HG03378 (cell line): ENCODE measurements around the gene PSMD12.
"Not testable (repeated sequence)": the region's sequence is repeated elsewhere in the genome, so short reads cannot be mapped to it uniquely, and the experiment has no call there.

Experiments
- ATAC-seq: cut with Tn5 transposase; IDR thresholded peaks from one replicate; pipeline ENCODE4 v1.9.1; 2021; ENCODE audit warnings: mild to moderate bottlenecking, moderate library complexity; ENCODE audit not compliant: unreplicated experiment

The PSMD12 gene

DNA sequence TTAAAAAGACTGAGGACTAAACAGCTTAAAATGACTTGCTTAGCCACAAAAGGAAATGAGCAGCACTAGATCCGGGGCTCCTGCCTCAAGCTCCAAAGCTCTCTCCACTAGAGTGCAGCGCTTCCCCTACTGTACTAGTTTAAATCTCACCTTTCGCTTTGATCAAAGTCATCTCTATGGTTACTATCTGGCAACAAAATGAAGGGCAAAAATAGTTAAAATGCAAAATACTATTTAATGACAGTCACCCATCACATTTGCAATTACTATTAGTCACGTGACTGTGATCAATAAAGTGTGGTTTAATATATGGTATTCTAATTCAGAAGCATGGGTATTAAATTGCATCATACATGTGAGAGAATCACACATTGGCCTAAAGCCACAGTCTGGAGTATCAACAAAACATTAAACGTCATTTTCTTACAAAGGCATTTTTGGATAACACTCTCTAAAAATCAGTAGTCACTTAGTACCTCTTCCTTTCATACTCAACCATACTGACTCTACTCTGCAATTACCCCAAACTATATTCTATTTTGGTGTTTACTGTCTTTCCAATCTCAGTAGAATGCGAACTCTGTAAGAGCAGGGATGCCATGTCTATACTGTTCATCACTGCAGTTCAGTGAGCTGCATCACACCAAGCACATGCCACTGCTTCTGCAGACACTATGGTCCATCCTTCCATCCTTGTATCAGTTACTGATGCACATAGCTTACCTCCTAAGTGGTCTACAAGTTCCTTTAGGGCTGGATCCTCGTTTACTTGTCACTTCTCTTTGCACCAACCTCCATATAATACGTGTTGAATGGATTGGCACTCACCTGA is 6.2 kb downstream of the PSMD12 start:
- no peak for ATAC-seq

DNA sequence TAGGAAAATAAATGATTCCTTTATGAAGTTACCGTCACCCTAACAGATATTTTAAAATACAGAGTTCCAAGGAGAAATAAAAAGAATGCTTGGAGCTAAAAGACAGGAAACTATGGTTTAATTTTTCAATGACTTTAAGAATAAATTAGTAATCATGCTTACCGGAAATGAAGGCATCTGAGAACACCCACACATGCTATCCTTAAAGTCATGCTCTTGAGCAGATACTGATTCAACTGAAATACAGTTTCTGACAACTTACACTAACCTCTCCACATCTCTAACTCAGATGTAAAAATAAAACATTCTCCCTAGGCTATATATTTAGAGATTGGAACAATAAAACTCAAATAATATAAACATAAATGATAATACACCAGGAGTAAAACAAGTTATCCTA is 7.8 kb downstream of the PSMD12 start:
- no peak for ATAC-seq

DNA sequence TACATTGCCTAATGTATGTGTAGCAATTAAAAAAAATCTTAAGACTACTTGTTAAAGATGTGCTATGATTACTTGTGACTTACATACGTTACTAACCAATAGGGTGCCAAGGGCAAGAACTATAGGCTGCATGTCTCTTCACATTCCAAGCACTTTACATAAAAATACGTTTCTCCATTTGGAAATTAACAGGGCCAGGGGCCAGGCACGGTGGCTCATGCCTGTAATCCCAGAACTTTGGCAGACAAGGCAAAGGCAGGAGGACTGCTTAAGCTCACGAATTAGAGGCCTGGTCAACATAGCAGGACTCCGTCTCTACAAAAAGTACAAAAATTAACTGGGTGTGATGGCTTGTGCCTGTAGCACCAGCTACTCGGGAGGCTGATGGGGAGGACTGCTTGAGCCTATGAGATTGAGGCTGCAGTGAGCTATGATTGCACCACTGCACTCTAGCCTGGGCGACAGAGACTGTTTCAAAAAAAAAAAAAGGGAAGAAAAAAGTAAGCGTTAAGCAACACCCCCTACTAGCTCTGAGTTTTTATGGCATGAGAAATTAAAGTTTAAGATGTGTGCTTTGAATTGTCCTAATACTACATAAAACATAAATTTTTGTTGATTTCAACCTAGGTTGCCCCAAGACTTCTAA is 12.3 kb downstream of the PSMD12 start:
- no peak for ATAC-seq

DNA sequence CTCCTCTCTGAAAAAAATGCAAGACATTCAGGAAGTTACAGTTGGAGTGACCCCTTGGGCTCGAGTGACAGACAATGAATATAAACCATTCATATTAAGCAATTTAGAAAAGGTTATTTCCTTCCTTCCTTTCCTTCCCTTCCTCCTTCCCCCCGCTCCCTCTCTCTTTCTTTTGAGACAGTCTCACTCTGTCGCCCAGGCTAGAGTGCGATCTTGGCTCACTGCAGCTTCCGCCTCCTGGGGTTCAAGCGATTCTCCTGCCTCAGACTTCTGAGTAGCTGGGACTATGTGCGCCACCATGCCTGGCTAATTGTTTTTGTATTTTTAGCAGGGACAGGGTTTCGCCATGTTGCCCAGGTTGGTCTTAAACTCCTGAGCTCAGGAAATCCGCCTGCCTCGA is 13.2 kb downstream of the PSMD12 start:
- ATAC-seq: no peak

DNA sequence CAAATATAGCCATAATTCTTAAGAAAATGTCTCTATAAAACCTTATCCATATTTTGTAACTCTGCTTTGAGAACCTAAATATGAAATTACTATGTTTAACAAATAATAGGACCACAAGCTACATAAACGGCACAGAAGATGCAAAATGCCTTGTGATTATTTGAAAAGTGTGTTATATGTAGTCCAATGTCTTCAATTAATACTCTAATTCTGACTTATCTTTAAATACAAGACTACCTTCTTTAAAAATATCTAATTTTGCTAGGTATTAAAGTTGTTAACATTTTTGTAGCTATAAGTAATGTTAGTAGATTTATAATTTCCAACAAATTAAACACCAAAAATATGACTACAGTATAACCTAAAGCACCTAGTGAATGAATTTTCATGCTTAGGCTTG is 17.0 kb downstream of the PSMD12 start:
- no peak for ATAC-seq

DNA sequence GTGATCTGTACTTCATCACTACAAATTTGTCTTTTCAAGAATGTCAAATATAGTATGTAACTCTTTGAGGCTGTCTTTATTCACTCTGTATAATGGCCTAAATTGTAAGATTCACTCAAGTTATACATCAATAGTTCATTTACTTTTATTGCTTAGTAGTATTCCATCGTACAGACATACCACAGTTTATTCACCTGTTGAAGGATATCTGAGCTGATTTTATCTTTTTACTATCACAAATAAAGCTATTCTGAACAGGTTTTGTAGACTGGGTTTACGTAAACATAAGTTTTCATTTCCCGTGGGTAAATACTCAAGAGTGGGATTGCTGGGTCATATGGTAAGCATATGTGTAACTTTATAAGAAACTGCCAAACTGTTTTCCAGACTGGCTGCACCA is 18.6 kb downstream of the PSMD12 start:
- no peak for ATAC-seq

DNA sequence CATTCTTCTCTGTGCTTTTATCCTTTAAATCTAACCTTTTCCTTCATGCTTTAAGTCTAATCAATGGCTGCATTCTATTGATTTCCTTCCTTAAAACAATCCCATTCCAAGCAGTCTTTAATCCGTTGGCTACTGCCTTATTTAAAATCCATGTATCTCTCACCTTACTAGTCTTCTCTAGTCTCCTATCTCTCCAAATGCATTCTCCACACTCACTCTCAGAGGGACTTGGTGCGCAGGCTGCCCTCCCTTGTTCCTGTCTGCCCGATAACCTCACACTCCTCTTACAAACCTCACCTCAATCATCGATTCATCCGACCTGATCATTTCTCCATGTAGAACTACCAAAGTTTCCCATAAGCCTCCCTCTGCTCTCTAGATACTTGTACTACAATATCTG is 23.1 kb downstream of the PSMD12 start:
- no peak for ATAC-seq

DNA sequence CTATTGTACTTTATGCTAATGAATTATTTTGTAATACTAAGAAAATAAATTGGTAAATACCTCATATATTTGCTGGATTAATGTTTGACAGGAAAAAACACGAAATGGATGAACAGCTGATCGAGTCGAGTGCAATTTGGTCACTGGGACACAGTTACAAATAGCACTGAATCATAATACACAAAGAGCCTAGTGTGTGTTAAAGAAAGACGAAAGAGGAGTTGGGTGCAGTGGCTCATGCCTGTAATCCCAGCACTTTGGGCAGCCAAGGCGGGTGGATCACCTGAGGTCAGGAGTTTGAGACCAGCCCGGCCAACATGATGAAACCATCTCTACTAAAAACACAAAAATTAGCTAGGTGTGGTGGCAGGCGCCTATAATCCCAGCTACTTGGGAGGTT is 28.0 kb downstream of the PSMD12 start:
- ATAC-seq: not testable (repeated sequence)

DNA sequence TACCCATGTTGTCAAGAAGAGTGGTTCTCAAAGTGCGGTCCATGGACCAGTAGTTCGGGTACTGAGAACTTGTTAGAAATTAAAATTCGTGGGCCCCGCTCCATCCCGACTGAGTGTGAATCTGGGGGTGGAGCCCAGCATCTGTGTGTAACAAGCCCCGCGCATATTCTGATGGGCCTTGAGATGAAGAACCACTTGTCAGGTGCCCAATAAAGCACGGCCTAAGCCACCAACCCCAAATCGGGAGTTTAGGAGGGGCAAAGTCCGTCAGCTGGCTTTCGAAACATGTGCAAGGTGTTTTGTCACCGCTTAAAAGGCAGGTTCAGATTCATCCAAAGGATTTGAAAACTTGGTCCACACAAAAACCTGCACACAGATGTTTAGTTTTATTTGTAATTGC is 29.5 kb downstream of the PSMD12 start:
- ATAC-seq: no peak

DNA sequence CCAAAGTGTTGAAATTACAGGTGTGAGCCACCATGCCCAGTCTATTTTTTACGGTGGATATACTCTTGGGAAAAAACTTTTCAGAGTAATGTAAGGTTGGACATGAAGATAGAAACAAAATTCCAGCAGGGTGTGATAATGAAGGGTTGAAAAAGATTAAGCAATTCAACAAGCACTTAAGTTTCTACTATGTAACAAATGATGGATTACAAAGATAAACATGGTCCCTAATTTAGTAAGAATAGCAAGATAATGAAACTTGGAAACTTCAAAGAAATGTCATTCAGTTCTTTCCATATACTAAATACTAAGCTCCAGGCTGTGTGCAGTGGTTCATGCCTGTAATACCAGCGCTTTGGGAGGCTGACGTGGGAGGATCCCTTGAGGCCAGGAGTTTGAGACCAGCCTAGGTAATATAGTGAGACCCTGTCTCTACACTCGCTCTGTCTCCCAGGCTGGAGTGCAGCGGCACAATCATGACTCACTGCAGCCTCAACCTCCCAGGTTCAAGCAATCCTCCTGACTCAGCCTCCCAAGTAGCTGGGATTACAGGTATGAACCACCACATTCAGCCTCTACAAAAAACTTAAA is 31.0 kb downstream of the PSMD12 start:
- ATAC-seq: no peak

DNA sequence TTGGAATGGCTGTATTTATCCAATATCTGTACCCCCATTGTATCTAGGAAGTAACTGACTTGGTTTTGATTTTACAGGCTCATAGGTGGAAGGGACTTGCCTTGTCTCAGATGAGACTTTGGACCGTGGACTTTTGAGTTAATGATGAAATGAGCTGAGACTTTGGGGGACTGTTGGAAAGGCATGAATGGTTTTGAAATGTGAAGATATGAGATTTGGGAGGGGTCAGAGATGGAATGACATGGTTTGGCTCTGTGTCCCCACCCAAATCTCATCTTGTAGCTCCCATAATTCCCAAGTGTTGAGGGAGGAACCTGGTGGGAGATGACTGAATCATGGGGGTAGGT is 34.2 kb downstream of the PSMD12 start:
- ATAC-seq: not testable (repeated sequence)

DNA sequence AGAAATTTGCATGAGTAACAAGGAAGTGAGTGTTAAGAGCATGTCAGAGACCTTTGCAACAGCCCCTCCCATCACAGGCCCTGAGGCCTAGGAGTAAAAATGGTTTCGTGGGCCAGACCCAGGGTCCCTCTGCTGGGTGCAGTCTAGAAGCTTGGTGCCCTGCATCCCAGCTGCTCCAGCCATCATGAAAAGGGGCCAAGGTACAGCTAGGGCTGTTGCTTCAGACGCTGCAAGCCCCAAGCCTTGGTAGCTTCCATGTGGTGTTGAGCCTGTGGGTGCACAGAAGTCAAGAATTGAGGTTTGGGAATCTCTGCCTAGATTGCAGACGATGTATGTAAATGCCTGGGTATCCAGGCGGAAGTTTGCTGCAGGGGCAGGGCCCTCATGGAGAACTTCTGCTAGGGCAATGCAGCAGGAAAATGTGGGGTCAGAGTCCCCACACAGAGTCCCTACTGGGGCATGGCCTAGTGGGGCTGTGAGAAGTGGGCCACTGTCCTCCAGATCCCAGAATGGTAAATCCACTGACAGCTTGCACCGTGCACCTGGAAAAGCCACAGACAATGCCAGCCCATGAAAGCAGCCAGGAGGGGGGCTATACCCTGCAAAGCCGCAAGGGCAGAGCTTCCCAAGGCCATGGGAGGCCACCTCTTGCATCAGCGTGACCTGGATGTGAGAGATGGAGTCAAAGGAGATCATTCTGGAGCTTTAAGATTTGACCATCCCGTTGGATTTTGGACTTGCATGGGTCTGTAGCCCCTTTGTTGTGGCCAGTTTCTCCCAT is 34.8 kb downstream of the PSMD12 start:
- not testable (repeated sequence) for ATAC-seq

DNA sequence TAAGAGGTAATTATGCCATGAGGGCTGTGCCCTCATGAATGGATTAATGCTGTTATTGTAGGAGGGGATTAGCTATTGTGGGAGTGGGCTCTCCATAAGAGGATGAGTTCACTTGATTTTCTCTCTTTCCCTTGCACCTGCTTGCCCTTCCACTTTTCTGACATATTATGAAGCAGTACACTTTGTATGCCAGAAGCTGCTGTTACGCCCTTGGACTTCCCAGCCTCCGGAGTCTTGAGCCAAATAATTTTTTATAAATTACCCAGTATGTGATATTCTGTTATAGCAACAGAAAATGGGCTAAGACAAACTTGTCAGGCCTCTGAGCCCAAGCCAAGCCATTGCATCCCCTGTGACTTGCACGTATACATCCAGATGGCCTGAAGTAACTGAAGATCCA is 38.4 kb downstream of the PSMD12 start:
- ATAC-seq: no peak

DNA sequence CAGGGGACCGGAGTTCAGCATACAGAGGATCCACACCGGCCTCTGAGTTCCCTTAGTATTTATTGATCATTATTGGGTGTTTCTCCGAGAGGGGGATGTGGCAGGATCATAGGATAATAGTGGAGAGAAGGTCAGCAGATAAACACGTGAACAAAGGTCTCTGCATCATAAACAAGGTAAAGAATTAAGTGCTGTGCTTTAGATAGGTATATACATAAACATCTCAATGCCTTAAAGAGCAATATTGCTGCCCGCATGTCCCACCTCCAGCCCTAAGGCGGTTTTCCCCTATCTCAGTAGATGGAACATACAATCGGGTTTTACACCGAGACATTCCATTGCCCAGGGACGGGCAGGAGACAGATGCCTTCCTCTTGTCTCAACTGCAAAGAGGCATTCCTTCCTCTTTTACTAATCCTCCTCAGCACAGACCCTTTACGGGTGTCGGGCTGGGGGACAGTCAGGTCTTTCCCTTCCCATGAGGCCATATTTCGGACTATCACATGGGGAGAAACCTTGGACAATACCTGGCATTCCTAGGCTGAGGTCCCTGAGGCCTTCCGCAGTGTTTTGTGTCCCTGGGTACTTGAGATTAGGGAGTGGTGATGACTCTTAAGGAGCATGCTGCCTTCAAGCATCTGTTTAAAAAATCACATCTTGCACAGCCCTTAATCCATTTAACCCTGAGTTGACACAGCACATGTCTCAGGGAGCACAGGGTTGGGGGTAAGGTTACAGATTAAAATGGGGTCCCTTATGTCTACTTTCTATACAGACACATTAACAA is 39.2 kb downstream of the PSMD12 start:
- not testable (repeated sequence) for ATAC-seq

DNA sequence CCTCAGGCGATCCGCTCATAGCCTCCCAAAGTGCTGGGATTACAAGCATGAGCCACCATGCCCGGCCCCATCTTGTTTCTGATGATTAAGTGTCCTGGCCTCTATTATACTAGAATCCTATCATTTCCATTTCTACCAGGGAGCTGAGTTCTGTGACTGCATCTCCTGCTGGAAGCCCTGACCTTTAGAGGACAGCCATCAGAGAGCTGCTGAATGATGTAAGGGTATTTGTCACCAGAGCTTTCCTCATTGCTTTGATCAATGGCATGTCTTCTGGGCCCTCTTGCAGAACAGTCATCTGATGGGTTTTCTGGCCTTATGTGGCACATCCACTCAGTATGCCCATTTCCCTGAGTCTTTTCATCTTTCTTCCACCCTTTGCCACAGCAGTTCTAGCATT is 39.9 kb downstream of the PSMD12 start:
- no peak for ATAC-seq

DNA sequence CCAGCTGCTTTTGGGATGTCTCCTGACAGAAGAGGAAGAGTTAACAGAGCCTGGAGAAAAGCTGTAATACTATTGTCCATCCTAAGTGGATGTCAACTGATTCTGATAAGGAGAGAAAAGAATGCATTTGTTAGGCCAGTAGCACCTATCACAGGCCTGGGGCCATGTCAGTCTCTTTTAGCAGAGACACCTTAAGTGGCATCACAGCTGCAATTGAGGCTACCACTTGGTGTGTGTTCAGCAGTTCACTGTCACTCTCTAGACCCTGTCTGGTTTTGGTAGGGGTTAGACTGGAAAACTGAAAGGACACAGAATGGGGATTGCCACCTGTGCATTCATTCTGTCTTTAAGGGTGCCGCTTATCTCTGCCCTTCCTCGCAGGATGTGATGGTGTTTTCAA is 42.0 kb downstream of the PSMD12 start:
- ATAC-seq: no peak

DNA sequence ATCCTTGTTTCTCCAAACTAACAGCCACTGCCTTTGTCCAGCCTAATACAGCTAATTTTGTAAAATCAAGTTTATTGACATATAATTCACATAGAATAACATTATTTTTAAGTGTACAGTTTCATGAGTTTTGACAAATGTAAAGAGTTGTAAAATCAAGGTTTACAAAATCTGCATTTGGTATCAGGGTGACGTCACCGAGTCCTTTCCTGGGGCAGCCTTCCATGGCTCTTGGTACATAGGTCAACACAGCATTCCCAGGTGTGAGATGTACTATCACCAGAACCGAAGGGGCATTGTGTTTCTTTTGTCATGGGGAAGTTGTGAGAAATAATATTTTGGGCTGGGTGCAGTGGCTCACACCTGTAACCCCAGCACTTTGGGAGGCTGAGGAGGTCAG is 42.9 kb downstream of the PSMD12 start:
- ATAC-seq: no peak

DNA sequence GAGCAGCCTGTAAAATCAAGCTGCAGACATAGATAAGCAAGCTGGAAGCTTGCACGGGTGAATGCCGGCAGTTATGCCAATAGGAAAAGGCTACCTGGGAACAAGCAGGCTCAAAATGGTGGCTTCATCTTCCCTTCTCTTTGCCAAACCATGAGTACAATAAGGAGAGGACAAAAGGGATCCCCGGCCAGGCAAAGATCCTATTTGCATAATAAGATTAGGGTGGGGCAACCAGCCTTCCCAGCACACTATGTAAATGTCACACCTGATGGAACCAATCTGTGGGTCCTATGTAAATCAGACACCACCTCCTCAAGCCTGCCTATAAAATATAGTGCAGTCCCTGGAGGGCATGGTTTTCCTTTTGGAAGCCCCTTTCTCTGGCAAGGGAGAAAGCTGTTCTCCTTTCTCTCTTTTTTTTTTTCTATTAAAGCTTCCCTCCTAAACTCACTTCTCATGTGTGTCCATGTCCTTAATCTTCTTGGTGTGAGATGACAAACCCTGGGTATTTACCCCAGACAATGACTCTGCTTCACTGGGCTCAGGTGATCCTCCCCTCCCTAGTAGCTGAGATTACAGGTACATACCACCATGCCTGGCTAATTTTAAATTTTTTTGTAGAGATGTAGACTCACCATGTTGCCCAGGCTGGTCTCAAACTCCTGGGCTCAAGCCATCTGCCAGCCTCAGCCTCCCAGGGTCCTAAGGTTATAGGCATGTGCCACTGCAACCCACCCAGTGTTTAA is 44.2 kb downstream of the PSMD12 start:
- no peak for ATAC-seq

DNA sequence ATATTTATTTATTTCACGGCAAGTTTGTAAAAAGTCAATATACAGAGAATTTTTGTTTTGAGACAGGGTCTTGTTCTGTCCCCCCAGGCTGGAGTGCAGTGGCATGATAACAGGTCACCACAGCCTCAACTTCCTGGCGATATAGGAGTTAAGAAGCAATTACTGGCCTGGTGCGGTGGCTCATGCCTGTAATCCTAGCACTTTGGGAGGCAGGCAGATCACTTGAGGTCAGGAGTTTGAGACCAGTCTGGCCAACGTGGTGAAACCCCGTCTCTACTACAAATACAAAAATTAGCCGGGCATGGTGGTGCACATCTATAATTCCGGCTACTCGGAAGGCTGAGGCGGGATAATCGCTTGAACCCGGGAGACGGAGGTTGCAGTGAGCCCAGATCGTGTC is 44.9 kb downstream of the PSMD12 start:
- ATAC-seq: not testable (repeated sequence)

DNA sequence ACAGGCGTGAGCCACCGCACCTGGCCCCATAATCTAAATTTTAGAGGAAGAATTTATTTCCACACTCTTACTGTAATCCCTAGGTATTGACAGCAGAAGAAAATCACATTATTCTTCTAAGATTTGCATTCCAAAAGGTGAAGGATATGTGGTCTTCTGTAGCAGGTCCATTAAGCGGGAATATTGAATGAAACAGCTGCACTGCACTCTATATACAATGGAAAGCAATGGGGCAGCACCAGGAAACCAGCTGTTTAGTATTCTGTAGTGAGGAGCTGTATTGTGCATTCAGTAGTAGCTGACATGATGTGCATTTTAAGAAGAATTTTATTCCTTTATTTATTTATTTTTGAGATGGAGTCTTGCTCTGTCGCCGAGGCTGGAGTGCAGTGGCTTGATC is 49.6 kb downstream of the PSMD12 start:
- no peak for ATAC-seq
